Hematopoietic multipotent progenitor cell treated with erythropoietin and hydrocortisone succinate and interleukin-3 and kit ligand, for 8 days (in vitro differentiated cells): ENCODE results near the gene GPLD1.

ENCODE experiments used
- DNase-seq: peaks from one replicate; pipeline ENCODE4 v3.0.0-alpha.2; 2015

The GPLD1 gene

DNA sequence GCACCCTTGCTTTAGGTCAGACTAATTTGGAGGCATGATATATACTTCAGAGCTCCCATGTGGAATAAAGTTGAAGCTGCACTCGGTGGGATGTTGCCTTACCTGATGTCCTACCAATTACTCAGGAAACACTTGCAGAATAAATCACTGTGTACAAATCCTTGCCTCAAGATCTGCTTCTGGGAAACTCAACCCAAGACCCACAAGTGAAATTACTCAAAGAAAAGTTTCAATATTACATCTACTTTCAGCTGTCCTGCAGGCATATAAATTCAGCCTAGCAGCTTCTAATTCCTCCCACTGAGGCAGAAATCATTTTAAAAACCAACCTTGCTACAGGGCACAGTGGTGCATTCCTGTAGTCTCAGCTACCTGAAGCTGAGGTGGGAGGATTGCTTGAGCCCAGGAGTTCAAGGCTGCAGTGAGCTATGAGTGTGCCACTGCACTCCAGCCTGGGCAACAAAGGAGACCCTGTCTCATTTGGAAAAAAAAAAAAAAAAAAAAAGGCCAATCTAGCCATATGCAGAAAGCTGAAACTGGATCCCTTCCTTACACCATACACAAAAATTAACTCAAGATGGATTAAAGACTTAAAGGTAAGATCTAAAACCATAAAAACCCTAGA is 110.8 kb downstream of the GPLD1 start:
- no peak for DNase-seq
